Body of pancreas (tissue), 4 donors: ENCODE measurements around the gene SYT15. TPM values are rescaled to one million over a fixed set of nuclear protein-coding genes. Genes with fewer than 3 reads are reported as not detected.

Experiments
- ATAC-seq: fragments of 150-250 bp; one replicate; pipeline ENCODE4 v1.9.1; 2016
- DNase-seq, 4 donors: peaks; one replicate each; pipeline ENCODE4 v3.0.0-alpha.2; 2019
- H3K27ac ChIP-seq, 4 donors: fragments of 200-600 bp; sonication (generic); 1 replicate in 3 of 4; 2 replicates in 1 of 4; pipeline versions ENCODE4 v1.5.1 to v1.6.1; 2016 to 2019; ENCODE audit warnings: mild to moderate bottlenecking in 1 of 4, mixed read lengths in 1 of 4, moderate library complexity in 1 of 4
- H3K27me3 ChIP-seq, 2 donors: fragments of 200-600 bp; sonication (generic); one replicate each; pipeline ENCODE4 v1.6.0; 2016; ENCODE audit warnings: mild to moderate bottlenecking in 1 of 2
- H3K36me3 ChIP-seq, 2 donors: fragments of 200-600 bp; sonication (generic); replicated peaks in 1 of 2; 2 replicates each; pipeline ENCODE4 v1.5.1; 2016; ENCODE audit warnings: low read depth in 2 of 2; ENCODE audit not compliant: insufficient read depth in 1 of 2
- H3K4me1 ChIP-seq: fragments of 200-600 bp; sonication (generic); one replicate; pipeline ENCODE4 v1.6.0; 2016
- H3K4me3 ChIP-seq, 2 donors: fragments of 200-600 bp; sonication (generic); 1 replicate in 1 of 2; 2 replicates in 1 of 2; pipeline ENCODE4 v1.5.1; 2016 to 2019
- H3K9me3 ChIP-seq, 3 donors: fragments of 200-600 bp; sonication (generic); 1 replicate in 2 of 3; 2 replicates in 1 of 3; pipeline ENCODE4 v1.5.1; 2016
- CTCF ChIP-seq, 7 experiments: fragments of 450-650 bp in 4 of 7; fragments of 200-600 bp in 3 of 7; sonication (generic) in 3 of 7; IDR thresholded peaks; one replicate each; pipeline ENCODE4 v1.5.1; 2016 to 2019; ENCODE audit warnings: antibody characterized with exemption in 7 of 7
- POLR2A ChIP-seq, 3 donors: fragments of 450-650 bp; IDR thresholded peaks; one replicate each; pipeline ENCODE4 v1.6.1; 2016; ENCODE audit warnings: antibody characterized with exemption in 3 of 3, mild to moderate bottlenecking in 2 of 3
- WGBS, 2 donors: methylation state at CpG; one replicate each; pipeline ENCODE4 v1.1.5; 2017; 5-methylcytosine and 5-hydroxymethylcytosine counted together
- intact Hi-C: fragments of 100-400 bp; cut with DNase I; formaldehyde crosslinking; loops from one replicate; pipeline ENCODE4 v1.15.1; 2023
- total RNA-seq, 2 donors: library from RNA; depleted of rRNA; stranded (reverse); fragments of >200 nt; gene quantifications; one replicate each; pipeline ENCODE4 v1.1.0, GENCODE V29; 2016

Gene SYT15
- total RNA-seq, 2 donors from 2014 or later, result 3.4 to 6.3 TPM

GRCh38 chr10:46558122-46558391 is 20.9 kb upstream of the SYT15 start:
- H3K9me3 ChIP-seq, result no peaks in the 10 kb centered on the region
- intact Hi-C loops, result no loop called here
- DNase-seq (peak in 1 of 4 donors; percentile 9), ATAC-seq (no peak)
- H3K27ac ChIP-seq, result no peak overlapping the region
- H3K27me3 ChIP-seq, result no peaks in the 10 kb centered on the region
- 30 to 39% methylated on average over 1 of the region's 1 CpG for WGBS, 2 donors
- no peaks in the 10 kb centered on the region for H3K36me3 ChIP-seq
- H3K4me3 ChIP-seq, result no peak overlapping the region
- TF ChIP-seq CTCF (IDR thresholded peaks at IDR 0.05) (no peak), POLR2A (IDR thresholded peaks at IDR 0.05) (no peak)
- H3K4me1 ChIP-seq, result peaks cover 13% of the 10 kb centered on the region

GRCh38 chr10:46558392-46559185 is 20.3 kb upstream of the SYT15 start:
- no peak for ATAC-seq
- H3K4me1 ChIP-seq, result peaks cover 13% of the 10 kb centered on the region
- WGBS, 2 donors, result 59 to 61% methylated on average over 9 of the region's 9 CpGs

GRCh38 chr10:46559231-46559671 is 19.7 kb upstream of the SYT15 start:
- no peaks in the 10 kb centered on the region for H3K9me3 ChIP-seq
- DNase-seq, result peak in 1 of 4 donors; percentile 11
- H3K27ac ChIP-seq, result no peak overlapping the region
- no peak overlapping the region for H3K4me3 ChIP-seq
- intact Hi-C loops, result no loop called here
- WGBS, 2 donors, result 93 to 94% methylated on average over 5 of the region's 5 CpGs
- TF ChIP-seq POLR2A (IDR thresholded peaks at IDR 0.05) (no peak), CTCF (IDR thresholded peaks at IDR 0.05) (no peak)
- no peak for ATAC-seq
- H3K4me1 ChIP-seq, result peaks cover 13% of the 10 kb centered on the region
- no peaks in the 10 kb centered on the region for H3K36me3 ChIP-seq
- no peaks in the 10 kb centered on the region for H3K27me3 ChIP-seq

More at GRCh38 chr10:46558392-46559185, 20.3 kb upstream of the SYT15 start:
- intact Hi-C loops, result no loop called here
- H3K27me3 ChIP-seq, result no peaks in the 10 kb centered on the region
- DNase-seq, result peak; percentile 2 to 20 (median 8)
- no peak for TF ChIP-seq POLR2A (IDR thresholded peaks at IDR 0.05)
- no peak overlapping the region for H3K27ac ChIP-seq
- no peaks in the 10 kb centered on the region for H3K9me3 ChIP-seq
- H3K4me3 ChIP-seq, result no peak overlapping the region
- no peaks in the 10 kb centered on the region for H3K36me3 ChIP-seq

- no peak overlapping the region for H3K4me3 ChIP-seq
- H3K4me1 ChIP-seq, result peaks cover 9% of the 10 kb centered on the region
- no peaks in the 10 kb centered on the region for H3K9me3 ChIP-seq
- ATAC-seq, result no peak
- peak in 3 of 4 donors; percentile 5 to 10 (median 10) for DNase-seq
- no peak overlapping the region for H3K27ac ChIP-seq
- TF ChIP-seq CTCF (IDR thresholded peaks at IDR 0.05), result no peak
- no peak for TF ChIP-seq POLR2A (IDR thresholded peaks at IDR 0.05)
- no peaks in the 10 kb centered on the region for H3K36me3 ChIP-seq
- no peaks in the 10 kb centered on the region for H3K27me3 ChIP-seq
- intact Hi-C loops, result no loop called here
- 60 to 67% methylated on average over 5 of the region's 5 CpGs for WGBS, 2 donors
Measured at GRCh38 chr10:46560381-46560780, 18.5 kb upstream of the SYT15 start.

- TF ChIP-seq CTCF (IDR thresholded peaks at IDR 0.05), result no peak
- TF ChIP-seq POLR2A (IDR thresholded peaks at IDR 0.05), result no peak
- no peaks in the 10 kb centered on the region for H3K36me3 ChIP-seq
- intact Hi-C loops, result no loop called here
- peaks cover 4% of the 10 kb centered on the region for H3K4me1 ChIP-seq
- no peak overlapping the region for H3K4me3 ChIP-seq
- ATAC-seq, result no peak
- no peaks in the 10 kb centered on the region for H3K27me3 ChIP-seq
- no peaks in the 10 kb centered on the region for H3K9me3 ChIP-seq
- 42 to 64% methylated on average over 1 of the region's 1 CpG for WGBS, 2 donors
- no peak for DNase-seq
- no peak overlapping the region for H3K27ac ChIP-seq
Measured at GRCh38 chr10:46560952-46561351, 18.0 kb upstream of the SYT15 start.
